HCT116 (cell line): ENCODE results near the gene MAMSTR. TPM values are rescaled to one million over a fixed set of nuclear protein-coding genes. Genes with fewer than 3 reads are reported as not detected.

Experiments used
- ATAC-seq: fragments of 200-7000 bp; cut with Tn5 transposase; 2 replicates; pipeline ENCODE4 v1.9.1; 2020; ENCODE audit warnings: mild to moderate bottlenecking, moderate library complexity
- BruUV-seq: library from RNA; stranded (reverse); fragments of 400-500 nt; replicated peaks from 2 replicates; lab custom pipeline; 2021; lab: Mats Ljungman, UMichigan
- CTCF ChIA-PET: fragments of 300-600 bp; sonication (Branson Sonifier 250); formaldehyde crosslinking; loops from one replicate; lab custom pipeline; 2021; ENCODE audit warnings: antibody characterized with exemption; lab: Charles Lee
- POLR2A ChIA-PET: fragments of 300-600, 350-600 bp; sonication (Branson Sonifier 250); formaldehyde crosslinking; loops from one replicate; lab custom pipeline; 2021; ENCODE audit warnings: antibody characterized with exemption; lab: Charles Lee
- RAD21 ChIA-PET, 2 experiments: fragments of 300-600 bp; sonication (Branson Sonifier 250); formaldehyde crosslinking; loops; one replicate each; lab custom pipeline; 2023; ENCODE audit warnings: low total read pairs in 2 of 2; ENCODE audit not compliant: uncharacterized antibody in 2 of 2, unreplicated experiment in 2 of 2, low non-redundant PET in 1 of 2; lab: Charles Lee
- DNase-seq: peaks from one replicate; pipeline ENCODE4 v3.0.0-alpha.2; 2010; ENCODE audit warnings: low read depth, low spot score
- H2AFZ ChIP-seq: fragments of 200-600 bp; shearing (Covaris generic), sonication (generic); 2 replicates; pipeline ENCODE4 v1.6.1; 2017; ENCODE audit warnings: low read depth, mixed run types, mixed read lengths, antibody characterized with exemption, low read length; ENCODE audit not compliant: poor library complexity, severe bottlenecking
- H3K27ac ChIP-seq: 2 replicates; pipeline ENCODE4 v1.5.1; 2012; ENCODE audit warnings: low read depth, low read length
- H3K27me3 ChIP-seq: fragments of 200-600 bp; sonication (generic); 2 replicates; pipeline ENCODE4 v1.6.1; 2016; ENCODE audit warnings: mixed run types, low read length, mixed read lengths; ENCODE audit not compliant: insufficient read depth
- H3K36me3 ChIP-seq, 2 experiments: fragments of 200-500 bp in 1 of 2; fragments of 200-600 bp in 1 of 2; sonication (Bioruptor generic) in 1 of 2; sonication (generic) in 1 of 2; 2 replicates each; pipeline versions ENCODE4 v1.5.1 to v1.6.1; 2014 to 2016; ENCODE audit warnings: low read length in 2 of 2, inconsistent platforms in 1 of 2, mixed read lengths in 1 of 2, mixed run types in 1 of 2; ENCODE audit not compliant: insufficient read depth in 2 of 2, control insufficient read depth in 1 of 2
- H3K4me1 ChIP-seq, 2 experiments: fragments of 200-600 bp in 1 of 2; sonication (generic) in 1 of 2; 2 replicates each; pipeline versions ENCODE4 v1.5.1 to v1.6.1; 2012 to 2017; ENCODE audit warnings: low read length in 2 of 2, inconsistent platforms in 1 of 2, mild to moderate bottlenecking in 1 of 2, mixed read lengths in 1 of 2, mixed run types in 1 of 2, moderate library complexity in 1 of 2; ENCODE audit not compliant: insufficient read depth in 2 of 2, control insufficient read depth in 1 of 2
- H3K4me2 ChIP-seq: fragments of 200-600 bp; sonication (generic); 2 replicates; pipeline ENCODE4 v1.6.1; 2017; ENCODE audit warnings: mixed run types, low read length, mixed read lengths
- H3K4me3 ChIP-seq, 2 experiments: fragments of 200-600 bp in 1 of 2; sonication (generic) in 1 of 2; replicated peaks in 1 of 2; 2 replicates each; pipeline ENCODE4 v1.5.1; 2011 to 2016; ENCODE audit warnings: low read length in 2 of 2, control low read depth in 1 of 2, low read depth in 1 of 2, mild to moderate bottlenecking in 1 of 2, mixed read lengths in 1 of 2, mixed run types in 1 of 2
- H3K79me2 ChIP-seq: fragments of 200-600 bp; sonication (generic); 2 replicates; pipeline ENCODE4 v1.6.1; 2017; ENCODE audit warnings: mild to moderate bottlenecking, mixed run types, low read length, moderate library complexity, mixed read lengths; ENCODE audit not compliant: insufficient read depth
- H3K9ac ChIP-seq: fragments of 200-600 bp; sonication (generic); 2 replicates; pipeline ENCODE4 v1.6.1; 2016; ENCODE audit warnings: low read length, mixed read lengths
- H3K9me2 ChIP-seq: fragments of 200-600 bp; sonication (generic), shearing (Covaris generic); 2 replicates; pipeline ENCODE4 v1.6.1; 2017; ENCODE audit warnings: mixed run types, mild to moderate bottlenecking, moderate library complexity; ENCODE audit not compliant: insufficient read depth
- H3K9me3 ChIP-seq, 2 experiments: fragments of 200-500 bp in 1 of 2; fragments of 200-600 bp in 1 of 2; sonication (Bioruptor generic) in 1 of 2; sonication (generic) in 1 of 2; 2 replicates each; pipeline ENCODE4 v1.6.1; 2014 to 2017; ENCODE audit warnings: low read length in 2 of 2, mixed read lengths in 2 of 2, inconsistent platforms in 1 of 2, low read depth in 1 of 2, mild to moderate bottlenecking in 1 of 2, mixed run types in 1 of 2, moderate library complexity in 1 of 2; ENCODE audit not compliant: control insufficient read depth in 1 of 2, insufficient read depth in 1 of 2
- H4K20me1 ChIP-seq: fragments of 200-600 bp; sonication (generic), shearing (Covaris generic); 2 replicates; pipeline ENCODE4 v1.6.1; 2017; ENCODE audit warnings: mixed run types, mild to moderate bottlenecking, moderate library complexity; ENCODE audit not compliant: insufficient read depth
- ATF3 ChIP-seq: IDR thresholded peaks from 2 replicates; pipeline ENCODE4 v1.6.1; 2012
- POLR2AphosphoS5 ChIP-seq: IDR thresholded peaks from 2 replicates; pipeline ENCODE4 v1.6.1; 2011; ENCODE audit warnings: mild to moderate bottlenecking, low read depth, low read length, moderate library complexity
- SRF ChIP-seq: IDR thresholded peaks from 2 replicates; pipeline ENCODE4 v1.6.1; 2012; ENCODE audit warnings: low read depth
- intact Hi-C: fragments of 100-400 bp; cut with micrococcal nuclease; formaldehyde crosslinking; loops from 2 replicates; pipeline ENCODE4 v1.10.0; 2022
- total RNA-seq: library from RNA; stranded (reverse); gene quantifications from one replicate; pipeline ENCODE4 v1.2.1, GENCODE V29; 2021; ENCODE audit not compliant: unreplicated experiment

MAMSTR gene
- total RNA-seq, 1 experiment from 2014 or later = 1.3 TPM

- peak within 1 kb of the TSS; percentile 31 to 48 for H3K4me3 ChIP-seq
- ATAC-seq = peak; percentile 76
Observed at GRCh38 chr19:48746738-48747575, 27.4 kb upstream of the MAMSTR start, which contains the start of gene IZUMO1. TSS of gene IZUMO1 (minus strand) at chr19:48746909. CDS start at chr19:48745859, 1,050 bp downstream.

GRCh38 chr19:48746110-48746509 lies 26.6 kb upstream of the MAMSTR start:
- Histone ChIP-seq H3K27me3 (no peaks in the 10 kb centered on the region), H3K79me2 (peaks cover 31% of the 10 kb centered on the region), H3K27ac (no peak overlapping the region), H3K9ac (no peak overlapping the region), H3K4me1 (peaks cover 7 to 22% of the 10 kb centered on the region in 2 experiments; a peak in 3 of 4 replicates), H3K4me2 (no peak overlapping the region), H3K9me2 (no peaks in the 10 kb centered on the region), H3K4me3 (no peak overlapping the region), H2AFZ (no peak overlapping the region), H3K9me3 (no peaks in the 10 kb centered on the region), H4K20me1 (no peaks in the 10 kb centered on the region), H3K36me3 (peaks cover 14 to 26% of the 10 kb centered on the region in 2 experiments; a peak in 3 of 4 replicates)
- no peak for TF ChIP-seq SRF
- TF ChIP-seq POLR2AphosphoS5 = 0 out of 2 replicates have a peak, but pooled peaks have one; percentile 1
- no TSS peak for BruUV-seq
- no peak for ATAC-seq
- intact Hi-C loops = loop anchor here (5.0 kb wide), 1 partner anchor 34 kb away; no protein-coding TSS in a partner anchor
- ChIA-PET CTCF (interaction anchor here (1.3 kb wide), 1 partner anchor 70 kb away, joined by 3 read pairs; no protein-coding TSS in a partner anchor), POLR2A (no interaction called here), RAD21 (no interaction called here)
- no peak for DNase-seq

More at GRCh38 chr19:48746738-48747575, 27.4 kb upstream of the MAMSTR start, which contains the start of gene IZUMO1:
- peak; percentile 59 for DNase-seq
- Histone ChIP-seq H3K27me3 (no peaks in the 10 kb centered on the region), H2AFZ (no peak within 1 kb of the TSS), H3K27ac (peak within 1 kb of the TSS; percentile 36), H3K9ac (peak within 1 kb of the TSS; percentile 41), H4K20me1 (no peaks in the 10 kb centered on the region), H3K9me2 (no peaks in the 10 kb centered on the region), H3K9me3 (no peaks in the 10 kb centered on the region), H3K36me3 (peaks cover 14 to 27% of the 10 kb centered on the region in 2 experiments; a peak in 3 of 4 replicates), H3K79me2 (peaks cover 39% of the 10 kb centered on the region), H3K4me2 (peak within 1 kb of the TSS; percentile 58), H3K4me1 (peaks cover 0 to 20% of the 10 kb centered on the region in 2 experiments; a peak in 2 of 4 replicates)
- intact Hi-C loops = loop anchor here (5.0 kb wide), 1 partner anchor 35 kb away; no protein-coding TSS in a partner anchor
- no peak for TF ChIP-seq ATF3
- peak; percentile 41 for TF ChIP-seq POLR2AphosphoS5
- ChIA-PET RAD21 (no interaction called here), CTCF (interaction anchor here (1.3 kb wide), 1 partner anchor 71 kb away, joined by 3 read pairs; no protein-coding TSS in a partner anchor), POLR2A (no interaction called here)
- BruUV-seq = no TSS peak
